Measurements from ENCODE around the gene CDK17.

DNA sequence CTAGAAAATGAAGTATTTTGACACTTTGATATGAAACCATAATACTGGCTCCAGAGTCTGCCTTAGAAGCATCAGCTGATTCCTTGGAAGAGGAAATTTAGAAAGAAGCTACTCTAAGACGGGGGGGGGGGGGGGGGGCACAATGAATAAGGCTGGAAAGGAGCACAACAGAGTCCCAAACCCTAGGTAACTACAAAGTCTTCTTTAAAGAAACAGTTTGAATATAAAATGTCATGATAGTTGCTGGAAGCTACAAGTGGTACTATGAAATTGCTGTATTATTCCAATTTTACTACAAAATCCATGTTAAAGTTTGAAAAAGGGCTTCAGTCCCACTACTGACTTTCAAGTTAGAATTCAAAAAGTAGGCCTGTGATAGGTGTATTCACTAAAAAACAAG lies 31.6 kb downstream of the CDK17 start:
- TF ChIP-seq, protein P1, sequence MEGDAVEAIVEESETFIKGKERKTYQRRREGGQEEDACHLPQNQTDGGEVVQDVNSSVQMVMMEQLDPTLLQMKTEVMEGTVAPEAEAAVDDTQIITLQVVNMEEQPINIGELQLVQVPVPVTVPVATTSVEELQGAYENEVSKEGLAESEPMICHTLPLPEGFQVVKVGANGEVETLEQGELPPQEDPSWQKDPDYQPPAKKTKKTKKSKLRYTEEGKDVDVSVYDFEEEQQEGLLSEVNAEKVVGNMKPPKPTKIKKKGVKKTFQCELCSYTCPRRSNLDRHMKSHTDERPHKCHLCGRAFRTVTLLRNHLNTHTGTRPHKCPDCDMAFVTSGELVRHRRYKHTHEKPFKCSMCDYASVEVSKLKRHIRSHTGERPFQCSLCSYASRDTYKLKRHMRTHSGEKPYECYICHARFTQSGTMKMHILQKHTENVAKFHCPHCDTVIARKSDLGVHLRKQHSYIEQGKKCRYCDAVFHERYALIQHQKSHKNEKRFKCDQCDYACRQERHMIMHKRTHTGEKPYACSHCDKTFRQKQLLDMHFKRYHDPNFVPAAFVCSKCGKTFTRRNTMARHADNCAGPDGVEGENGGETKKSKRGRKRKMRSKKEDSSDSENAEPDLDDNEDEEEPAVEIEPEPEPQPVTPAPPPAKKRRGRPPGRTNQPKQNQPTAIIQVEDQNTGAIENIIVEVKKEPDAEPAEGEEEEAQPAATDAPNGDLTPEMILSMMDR (conservative IDR thresholded peaks at IDR 0.05; ENCODE audit: low read depth, low read length): no peak
- TF ChIP-seq EZH2 (IDR thresholded peaks at IDR 0.05; ENCODE audit: low read length, unreplicated experiment): no peak

Measured in PC-3 (cell line).